DMS114 treated with DMSO at 0.1 percent for 48 hours (cell line): ENCODE data around the gene TAS2R40.
"Not testable (repeated sequence)": the region's sequence is repeated elsewhere in the genome, so short reads cannot be mapped to it uniquely, and the experiment has no call there.

Source experiments
- DNase-seq: peaks from one replicate; lab custom pipeline; 2025; ENCODE audit not compliant: unreplicated experiment; lab: John Stamatoyannopoulos, UW

Gene TAS2R40

DNA sequence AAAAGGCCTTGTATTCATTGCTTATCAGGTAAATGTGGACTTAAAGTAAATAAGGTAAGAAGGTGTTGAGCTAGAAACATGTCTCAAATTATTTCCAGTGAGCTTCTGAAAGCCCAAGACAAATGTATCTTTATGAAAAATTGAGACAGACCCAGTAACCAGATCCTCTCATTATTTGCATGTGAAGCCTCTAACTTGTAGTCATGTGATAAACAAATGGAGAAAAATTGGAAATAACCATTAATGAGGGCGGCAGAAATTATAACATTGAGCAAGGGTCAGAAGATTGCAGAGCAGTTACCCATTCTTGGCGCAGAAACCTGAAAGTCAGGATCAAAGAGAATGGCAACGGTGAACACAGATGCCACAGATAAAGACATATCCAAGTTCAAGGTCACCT, at the start of gene TAS2R40:
TAS2R40 (plus strand) TSS at position 301 of the 400 bp plus-strand sequence; CDS start at position 343, 42 bp downstream.
- no peak for DNase-seq

DNA sequence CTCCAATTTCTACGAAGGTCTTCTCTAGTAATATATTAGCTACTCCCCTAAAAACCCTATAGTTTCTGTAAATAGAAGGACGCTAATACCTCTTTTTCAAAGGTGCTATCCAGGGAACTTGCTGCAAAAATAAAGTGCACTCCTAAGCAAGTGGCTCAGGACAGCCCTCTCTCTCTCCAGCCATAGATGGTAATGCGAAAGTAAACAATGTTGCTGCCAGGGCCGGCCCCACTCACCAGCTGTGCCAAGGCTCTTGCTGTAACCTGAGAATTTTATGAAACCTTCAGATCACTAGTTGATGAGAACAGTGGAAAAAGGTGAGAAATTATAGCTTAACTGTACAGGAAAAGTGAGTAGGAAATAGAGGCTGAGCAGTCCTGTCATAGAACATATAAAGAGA, 49.5 kb upstream of the TAS2R40 start:
- no peak for DNase-seq

DNA sequence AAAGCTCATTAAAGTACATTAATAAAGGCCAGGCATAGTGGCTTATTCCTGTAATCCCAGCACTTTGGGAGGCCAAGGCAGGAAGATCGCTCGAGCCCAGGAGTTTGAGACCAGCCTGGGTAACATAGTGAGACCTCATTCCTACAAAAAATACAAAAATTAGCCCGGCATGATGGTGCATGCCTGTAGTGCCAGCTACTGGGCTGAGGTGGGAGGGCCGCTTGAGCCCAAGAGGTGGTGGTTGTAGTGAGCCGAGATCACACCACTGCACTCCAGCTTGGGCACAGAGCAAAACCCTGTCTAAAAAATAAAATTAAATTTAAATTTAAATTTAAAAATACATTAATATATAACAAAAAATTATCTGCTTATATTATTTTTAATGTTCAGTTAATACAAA, 45.7 kb upstream of the TAS2R40 start:
- DNase-seq: no peak

DNA sequence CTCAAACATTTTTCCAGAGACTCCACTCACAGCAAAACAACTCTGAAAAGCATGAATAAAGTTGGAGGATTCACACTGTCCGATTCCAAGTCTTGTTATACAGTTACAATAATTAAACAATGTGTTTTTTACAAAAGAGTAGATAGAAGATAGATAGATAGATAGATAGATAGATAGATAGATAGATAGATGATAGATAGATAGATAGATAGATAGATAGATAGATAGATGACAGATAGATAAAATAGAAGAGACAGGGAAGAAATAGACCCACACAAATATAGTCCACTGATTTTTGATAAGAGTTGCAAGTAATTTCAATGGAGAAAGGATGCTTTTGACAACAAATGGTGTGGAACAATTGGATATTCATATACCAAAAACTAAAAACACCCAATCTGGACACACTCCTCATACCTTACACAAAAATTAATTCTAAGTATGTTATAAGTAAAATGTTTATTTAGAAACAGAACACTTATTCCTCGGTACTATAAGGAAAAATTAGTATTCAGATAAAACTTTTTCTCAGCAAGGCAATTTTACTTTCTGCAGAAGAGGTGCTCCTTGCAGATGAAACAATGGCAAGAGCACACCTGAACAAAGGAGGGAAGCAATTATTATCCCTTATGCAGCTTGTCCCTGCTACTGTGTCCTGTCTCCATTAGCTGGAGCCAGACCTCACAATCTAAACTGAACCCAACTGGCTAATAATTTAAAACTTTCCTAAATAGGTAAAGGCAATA, 44.3 kb upstream of the TAS2R40 start:
- no peak for DNase-seq

DNA sequence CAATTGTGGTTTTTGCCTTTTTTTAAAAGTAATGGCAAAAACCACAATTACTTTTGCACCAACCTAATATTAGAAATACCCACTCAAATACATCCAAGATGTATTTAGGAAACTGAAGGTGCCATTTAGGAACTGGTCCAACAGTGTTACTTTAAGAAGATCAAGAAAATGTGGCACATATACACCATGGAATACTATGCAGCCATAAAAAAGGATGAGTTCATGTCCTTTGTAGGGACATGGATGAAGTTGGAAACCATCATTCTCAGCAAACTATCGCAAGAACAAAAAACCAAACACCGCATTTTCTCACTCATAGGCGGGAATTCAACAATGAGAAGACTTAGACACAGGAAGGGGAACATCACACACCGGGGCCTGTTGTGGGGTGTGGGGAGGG, 41.1 kb upstream of the TAS2R40 start:
- not testable (repeated sequence) for DNase-seq

DNA sequence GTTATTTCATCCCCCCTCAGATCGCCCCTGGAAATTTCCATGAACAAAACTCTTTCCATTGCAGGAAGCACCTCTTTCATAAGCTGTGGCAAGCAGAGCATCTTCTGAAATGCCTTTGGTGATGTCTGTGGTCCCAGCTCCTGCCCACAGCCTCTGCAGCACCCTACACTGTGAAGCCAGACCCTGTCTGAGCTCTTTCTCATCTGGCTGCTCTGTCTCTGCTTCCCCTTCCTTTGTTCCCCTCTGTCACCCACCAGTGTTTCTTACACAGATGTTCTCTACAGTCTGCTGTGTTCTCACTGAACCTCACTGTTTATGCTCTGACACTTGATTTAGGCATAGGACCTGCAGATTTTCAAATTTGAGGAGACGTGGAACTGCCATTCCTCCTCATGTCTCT, 40.5 kb upstream of the TAS2R40 start:
- no peak for DNase-seq

DNA sequence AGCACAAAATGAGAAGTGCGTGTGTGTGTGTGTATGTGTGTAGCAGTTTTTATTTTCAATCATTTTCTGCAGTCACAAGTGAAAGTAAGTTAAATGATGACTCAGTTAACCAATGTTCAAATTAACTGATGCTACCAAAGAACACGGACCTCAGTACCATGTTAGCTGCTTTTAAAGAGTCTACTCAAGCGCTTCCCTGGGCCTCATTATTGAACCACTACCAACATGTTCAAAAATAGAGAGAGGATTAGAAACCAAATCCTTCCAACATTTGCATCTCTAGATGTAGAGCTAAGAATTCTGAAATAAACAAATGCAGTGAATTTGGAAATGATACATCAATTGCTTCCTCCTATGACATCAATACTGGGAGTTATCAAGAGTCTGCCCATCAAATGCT, 38.8 kb upstream of the TAS2R40 start, which contains the start of gene TAS2R39:
TAS2R39 (plus strand) TSS at position 396 of the 400 bp plus-strand sequence; CDS start at position 396, 0 bp downstream.
- no peak for DNase-seq

DNA sequence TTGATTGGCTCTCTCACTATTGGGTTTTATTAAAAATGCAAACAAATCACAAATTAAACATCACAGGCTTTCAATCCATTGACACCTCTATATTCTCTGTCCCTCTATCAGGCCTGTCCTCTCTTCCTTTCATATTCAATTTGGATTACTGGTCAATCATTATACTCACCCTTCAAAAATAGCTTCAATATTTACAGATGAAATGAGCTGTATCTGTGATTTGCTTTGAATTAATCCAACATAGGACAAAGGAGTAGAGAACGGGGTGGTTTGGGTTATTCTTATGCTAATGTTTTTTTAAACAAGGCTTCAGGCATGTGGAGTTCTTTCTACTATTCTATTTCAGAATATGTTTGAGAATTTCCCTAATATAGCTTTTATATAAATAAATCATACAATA, 36.3 kb upstream of the TAS2R40 start:
- no peak for DNase-seq

DNA sequence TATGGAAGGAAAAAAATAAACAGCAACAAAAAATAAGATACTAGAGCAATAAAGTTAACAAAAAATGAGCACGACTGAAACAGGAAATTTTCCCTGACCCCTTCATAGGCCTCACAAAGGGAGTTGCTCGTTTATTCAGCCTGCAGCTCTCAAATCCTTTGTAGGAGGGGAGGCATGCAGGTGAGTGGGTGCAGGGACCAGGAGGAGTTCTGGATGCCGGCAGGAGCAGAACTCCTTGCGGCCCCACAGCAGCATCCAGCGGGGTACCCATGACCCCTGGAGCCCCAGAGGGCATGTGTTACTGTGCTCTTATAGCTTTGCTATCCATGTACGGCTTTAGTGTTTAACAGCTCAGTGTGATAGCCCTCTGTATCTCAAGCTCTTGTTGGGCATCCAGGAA, 32.8 kb upstream of the TAS2R40 start:
- DNase-seq: no peak

DNA sequence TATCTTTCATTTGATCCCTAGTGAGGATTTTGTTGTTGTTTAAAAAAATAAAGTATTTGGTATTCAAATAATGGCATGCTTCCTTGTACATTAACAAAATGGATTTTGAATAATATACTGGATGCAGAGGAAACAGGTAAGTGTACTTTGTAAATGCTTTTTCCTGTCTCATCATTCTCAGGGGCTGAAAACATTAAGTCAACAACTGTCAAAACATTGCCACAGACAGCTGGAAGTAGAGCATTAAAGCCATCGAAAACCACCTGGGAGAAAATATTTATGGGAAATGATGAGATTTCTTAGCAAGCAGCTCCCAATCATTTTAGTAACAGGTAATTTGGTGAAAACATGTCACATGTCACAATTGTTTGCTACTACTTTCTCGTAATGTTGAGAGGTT, 28.0 kb upstream of the TAS2R40 start:
- DNase-seq: no peak

DNA sequence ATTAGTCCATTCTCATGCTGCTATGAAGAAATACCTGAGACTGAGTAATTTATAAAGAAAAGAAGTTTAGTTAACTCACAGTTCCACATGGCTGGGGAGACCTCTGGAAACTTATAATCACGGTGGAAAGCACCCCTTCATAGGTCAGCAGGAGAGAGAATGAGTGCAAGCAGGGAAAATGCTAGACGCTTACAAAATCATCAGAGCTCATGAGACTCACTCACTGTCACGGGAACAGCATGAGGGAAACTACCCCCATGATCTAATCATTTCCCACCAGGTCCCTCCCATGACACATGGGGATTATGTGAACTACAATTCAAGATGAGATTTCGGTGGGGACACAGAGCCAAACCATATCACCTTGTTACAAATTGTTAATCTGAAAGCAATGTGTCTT, 22.8 kb upstream of the TAS2R40 start:
- no peak for DNase-seq

DNA sequence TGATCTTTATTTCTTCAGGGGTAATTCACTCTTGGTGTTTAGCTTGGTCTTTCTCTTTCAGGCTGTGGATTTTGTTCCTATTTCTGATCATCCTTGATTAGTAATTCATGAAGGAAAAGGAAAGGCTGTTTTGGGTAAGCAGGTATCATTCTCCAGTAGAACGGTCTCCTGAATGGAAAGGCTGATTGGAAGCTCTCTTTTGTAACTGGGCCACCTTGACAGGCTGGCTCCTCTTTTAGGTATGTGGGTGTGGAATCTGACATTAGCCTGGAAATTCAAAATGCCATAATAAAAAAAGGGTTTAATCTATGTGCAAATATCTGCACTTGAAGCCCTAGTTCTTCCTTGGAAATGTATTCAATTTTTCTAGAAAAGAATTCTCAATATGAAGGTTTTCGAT, 19.7 kb upstream of the TAS2R40 start:
- DNase-seq: no peak

DNA sequence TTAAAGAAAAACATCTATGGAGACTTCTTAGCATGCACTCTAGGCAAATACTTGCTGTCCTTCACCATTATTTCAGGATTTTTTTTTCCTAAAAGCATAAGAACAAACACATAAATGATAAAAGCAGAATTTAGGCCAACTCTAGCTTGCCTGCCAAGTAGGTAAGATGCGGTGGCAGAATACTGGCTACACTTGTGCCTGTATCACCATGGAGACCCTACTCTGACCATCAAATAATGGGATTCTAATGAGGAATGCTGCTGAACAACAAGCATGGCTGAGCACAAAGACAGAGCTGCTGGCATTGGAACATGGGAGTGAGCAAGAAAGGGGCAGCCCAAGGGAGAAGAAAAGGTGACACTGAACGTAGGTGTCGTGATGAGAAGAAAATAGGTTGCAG, 18.5 kb upstream of the TAS2R40 start:
- no peak for DNase-seq

DNA sequence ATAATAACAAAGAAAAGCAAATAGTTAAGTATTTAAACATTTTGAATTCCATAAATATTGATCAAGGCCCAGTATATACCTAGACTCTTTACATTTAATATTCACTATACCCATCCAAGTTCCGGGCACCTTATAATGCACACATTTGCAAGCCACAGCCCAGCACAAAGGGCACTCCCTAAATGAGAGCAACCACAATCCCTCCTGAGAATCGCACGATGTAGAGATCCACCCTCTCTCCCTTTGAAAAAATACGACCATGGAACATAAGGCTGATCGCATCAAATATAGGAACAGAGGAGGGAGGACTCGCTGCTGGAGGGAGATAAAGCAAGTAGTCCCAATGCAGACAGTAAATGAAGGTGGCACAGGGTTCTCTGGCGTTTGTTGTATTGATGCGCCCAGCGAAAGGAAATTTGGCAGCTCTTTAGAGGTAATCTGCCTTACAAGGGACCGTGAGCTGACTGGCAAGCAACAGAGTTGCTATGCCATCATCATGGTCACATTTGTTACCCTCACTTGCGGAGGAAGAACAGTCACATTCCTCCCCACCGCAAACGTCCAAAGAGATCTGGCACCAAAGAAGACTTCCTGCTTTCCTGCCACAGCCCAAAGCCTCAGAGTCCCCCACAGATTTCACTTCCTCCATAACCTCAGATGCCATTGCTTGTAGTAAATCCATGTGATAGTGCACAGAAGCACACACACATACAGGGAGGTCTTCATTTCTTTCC, 16.1 kb upstream of the TAS2R40 start:
- DNase-seq: no peak

DNA sequence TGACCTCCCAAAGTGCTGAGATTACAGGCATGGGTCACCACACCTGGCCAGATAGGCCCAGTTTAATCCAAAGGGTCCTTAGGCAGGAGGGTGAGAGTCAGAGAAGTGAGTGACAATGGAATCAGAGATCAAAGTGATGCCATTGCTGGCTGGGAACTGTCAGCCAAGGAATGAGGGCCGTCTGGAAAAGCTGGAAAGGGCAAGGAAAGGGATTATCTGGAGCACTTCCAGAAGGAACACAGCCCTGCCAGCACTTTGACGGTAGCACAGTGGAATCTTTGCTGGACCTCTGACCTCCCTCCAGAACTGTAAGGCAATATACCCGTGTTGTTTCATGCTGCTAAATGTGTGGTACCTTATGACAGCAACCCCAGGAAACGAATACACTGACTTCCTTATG, 11.3 kb upstream of the TAS2R40 start:
- DNase-seq: no peak

DNA sequence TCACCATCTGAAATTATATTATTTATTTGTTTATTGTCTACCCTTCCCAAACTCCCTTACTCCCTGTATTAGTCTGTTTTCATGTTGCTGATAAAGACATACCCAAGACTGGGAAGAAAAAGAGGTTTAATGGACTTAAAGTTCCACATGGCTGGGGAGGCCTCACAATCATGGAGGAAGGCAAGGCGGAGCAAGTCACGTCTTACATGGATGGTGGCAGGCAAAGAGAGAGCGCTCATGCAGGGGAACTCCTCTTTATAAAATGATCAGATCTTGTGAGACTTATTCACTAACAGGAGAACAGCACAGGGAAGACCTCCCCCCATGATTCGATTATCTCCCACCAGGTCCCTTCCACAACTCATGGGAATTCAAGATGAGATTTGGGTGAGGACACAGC, 8.4 kb upstream of the TAS2R40 start:
- not testable (repeated sequence) for DNase-seq

DNA sequence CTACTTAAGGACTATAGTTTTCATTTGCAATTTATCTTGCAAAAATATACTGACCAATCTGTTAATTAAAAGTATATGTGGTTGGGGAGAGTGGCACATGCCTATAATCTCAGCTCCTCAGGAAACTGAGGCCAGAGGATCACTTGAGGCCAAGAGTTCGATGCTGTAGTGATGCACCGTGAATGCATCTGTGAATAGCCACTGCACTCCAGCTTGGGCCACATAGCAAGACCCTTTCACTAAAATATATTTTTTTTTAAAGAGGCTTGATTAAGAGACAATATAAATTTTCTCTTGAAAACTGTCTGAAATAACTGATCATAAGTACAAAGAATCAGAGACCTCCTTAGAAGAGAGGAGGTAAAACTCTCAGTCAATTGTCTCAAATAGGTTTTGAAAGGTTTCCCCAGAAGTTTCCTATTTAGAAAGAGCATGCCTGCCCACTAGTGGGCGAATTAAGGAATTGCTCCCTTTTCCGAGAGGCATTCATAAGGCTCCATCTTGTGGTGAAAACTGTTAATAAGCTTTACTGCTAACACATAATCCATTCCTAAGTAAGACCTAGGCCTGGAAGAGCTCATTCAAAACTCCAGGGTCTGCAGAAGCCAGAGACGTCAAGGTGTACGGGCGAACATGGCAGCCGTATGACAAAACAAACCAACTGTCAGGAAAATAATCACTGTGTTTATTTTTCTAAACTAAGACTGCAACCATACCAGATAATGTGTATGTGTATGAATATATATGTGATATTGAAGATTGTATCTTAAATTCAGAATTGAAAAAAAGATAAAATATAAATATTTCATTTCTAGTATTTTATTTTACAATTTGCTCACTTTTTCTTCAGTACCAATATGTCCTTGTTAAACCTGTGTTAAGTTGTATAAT, 6.8 kb upstream of the TAS2R40 start:
- DNase-seq: peak; percentile 87

DNA sequence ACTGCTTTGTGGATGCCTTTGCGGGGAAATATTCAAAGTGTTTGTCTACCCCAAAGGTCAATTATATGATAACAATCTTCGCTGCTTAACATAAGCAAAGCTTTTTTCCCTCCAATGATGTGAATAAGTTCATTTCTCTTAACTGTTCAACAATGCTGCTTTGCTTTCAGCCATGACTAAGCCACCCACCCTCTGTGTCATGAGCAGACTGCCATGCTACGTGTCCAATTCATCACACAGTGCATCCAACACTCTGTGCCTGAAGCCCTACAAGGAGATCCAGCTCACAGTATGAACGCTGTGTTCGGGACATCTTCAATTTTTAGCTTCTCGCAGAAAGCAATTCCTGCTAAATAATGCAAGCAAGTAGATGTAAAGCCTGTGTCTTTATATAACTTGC, 5.7 kb upstream of the TAS2R40 start:
- DNase-seq: no peak

DNA sequence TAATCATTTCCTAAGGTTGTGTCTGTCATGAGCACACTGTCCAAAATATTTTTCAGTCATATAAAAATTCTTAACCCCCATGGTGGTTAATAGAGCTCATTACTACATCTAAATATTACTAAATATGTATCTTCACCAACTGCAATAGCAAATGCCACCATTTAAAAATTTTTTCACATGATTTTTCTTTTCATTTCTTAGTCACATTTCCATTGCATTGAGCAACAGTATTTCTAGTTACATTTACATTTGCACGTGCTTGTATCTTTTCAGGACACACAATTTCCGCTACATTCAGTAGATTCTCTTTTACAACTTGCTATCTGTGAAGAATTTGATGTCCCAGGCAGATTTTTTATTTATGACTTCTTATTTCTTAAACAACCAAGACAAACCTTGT, 5.2 kb upstream of the TAS2R40 start:
- no peak for DNase-seq

DNA sequence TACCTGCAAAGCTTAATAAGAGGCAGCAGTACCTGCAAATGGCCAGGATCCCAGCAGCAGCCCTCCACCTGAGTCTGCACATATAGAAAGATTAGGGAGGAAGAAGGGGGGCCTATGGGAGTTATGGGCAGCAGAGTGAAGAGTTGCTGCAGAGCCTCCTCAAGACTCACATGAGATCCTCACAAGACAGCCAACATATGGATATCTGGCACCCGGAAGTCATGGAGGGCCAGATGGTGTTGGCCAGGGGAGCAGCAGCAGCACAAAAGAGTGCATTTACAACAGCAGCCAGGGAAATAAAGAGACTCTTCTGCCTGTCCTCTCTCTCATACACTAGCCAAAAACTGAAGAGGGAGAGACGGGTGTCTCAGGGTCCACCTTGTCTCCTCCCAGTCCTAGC, 4.0 kb upstream of the TAS2R40 start:
- DNase-seq: no peak

DNA sequence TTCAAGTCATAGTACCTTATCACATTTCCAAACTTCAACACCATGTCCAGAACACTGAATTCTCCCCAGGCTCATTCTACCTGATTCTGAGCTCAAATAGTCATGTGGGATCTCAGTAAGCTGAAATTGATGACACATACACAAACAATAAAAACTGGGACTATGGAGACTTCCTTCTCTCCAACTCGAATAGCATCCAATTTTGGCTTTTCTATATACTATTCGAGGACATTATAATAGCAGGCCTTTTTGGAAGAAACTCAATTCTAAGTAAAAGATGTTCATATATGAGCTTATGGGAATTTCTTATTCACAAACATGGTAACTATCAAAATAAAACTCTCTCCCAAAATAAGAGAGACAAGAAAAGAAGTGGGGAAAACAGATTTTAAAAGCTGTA, 551 bp upstream of the TAS2R40 start:
- no peak for DNase-seq

DNA sequence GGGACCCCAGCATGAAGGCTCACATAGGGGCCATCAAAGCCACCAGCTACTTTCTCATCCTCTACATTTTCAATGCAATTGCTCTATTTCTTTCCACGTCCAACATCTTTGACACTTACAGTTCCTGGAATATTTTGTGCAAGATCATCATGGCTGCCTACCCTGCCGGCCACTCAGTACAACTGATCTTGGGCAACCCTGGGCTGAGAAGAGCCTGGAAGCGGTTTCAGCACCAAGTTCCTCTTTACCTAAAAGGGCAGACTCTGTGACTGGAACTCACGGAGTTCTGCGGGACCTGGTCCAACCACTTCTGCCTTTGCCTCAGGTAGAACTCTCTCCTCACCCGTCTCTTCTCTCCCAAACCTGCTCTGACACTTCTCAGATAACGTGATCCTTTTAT, 945 bp downstream of the TAS2R40 start:
- DNase-seq: no peak
